Measurements from ENCODE around the gene SLC26A11. TPM values are rescaled to one million over a fixed set of nuclear protein-coding genes. Genes with fewer than 3 reads are reported as not detected.

The SLC26A11 gene
- polyA plus RNA-seq, 1 donor (not counting 4 experiments of a cell fraction or from before 2014, with no cell fraction given): 2.2 TPM

GRCh38 chr17:80176757-80177156, 43.5 kb upstream of the SLC26A11 start:
- no peak overlapping the region for H3K9ac ChIP-seq (ENCODE audit: control insufficient read depth, extremely low read depth, insufficient read depth, low read length)
- H3K4me3 ChIP-seq (ENCODE audit: control insufficient read depth in 2 of 3, extremely low read depth in 1 of 3, insufficient read depth in 2 of 3, low read depth in 1 of 3, low read length in 3 of 3): no peak overlapping the region
- no peaks in the 10 kb centered on the region for H3K9me1 ChIP-seq (ENCODE audit: control insufficient read depth, extremely low read depth, insufficient read depth, low read length)
- FAIRE-seq: no peak
- no peaks in the 10 kb centered on the region for H4K20me1 ChIP-seq (ENCODE audit: control insufficient read depth, extremely low read depth, insufficient read depth, low read length)
- H3K27me3 ChIP-seq (ENCODE audit: control insufficient read depth, extremely low read depth, insufficient read depth, low read length): no peaks in the 10 kb centered on the region
- H2AFZ ChIP-seq (ENCODE audit: control insufficient read depth, low read length): no peak overlapping the region
- dilution Hi-C loops (cut with MboI; ENCODE audit: extremely low pct_ligation_motif_present, low sequenced_read_pairs): no loop called here
- H3K27ac ChIP-seq (ENCODE audit: control insufficient read depth, insufficient read depth, low read length): no peak overlapping the region
- no peaks in the 10 kb centered on the region for H3K79me2 ChIP-seq (ENCODE audit: control insufficient read depth, insufficient read depth, low read length)
- no peak for TF ChIP-seq EZH2 (IDR thresholded peaks at IDR 0.05; ENCODE audit: low read length)
- TF ChIP-seq CTCF (optimal IDR thresholded peaks at IDR 0.05 in 1 of 3, IDR thresholded peaks at IDR 0.05 in 1 of 3, conservative IDR thresholded peaks at IDR 0.05 in 1 of 3; ENCODE audit: extremely low read depth in 1 of 3, insufficient read depth in 2 of 3, low read length in 3 of 3): no peak
- no peaks in the 10 kb centered on the region for H3K9me3 ChIP-seq (ENCODE audit: control insufficient read depth, low read depth, low read length)
- no peak overlapping the region for H3K4me2 ChIP-seq (ENCODE audit: control insufficient read depth, extremely low read depth, insufficient read depth, low read depth, low read length)
- H3K4me1 ChIP-seq (ENCODE audit: control insufficient read depth, extremely low read depth, insufficient read depth, low read length): peaks cover 5% of the 10 kb centered on the region
- no peaks in the 10 kb centered on the region for H3K36me3 ChIP-seq (ENCODE audit: control insufficient read depth in 2 of 2, extremely low read depth in 1 of 2, insufficient read depth in 2 of 2, low read length in 2 of 2)
- DNase-seq (ENCODE audit: low read depth, low spot score): no peak

- no peak for DNase-seq (ENCODE audit: low read depth, low spot score)
- Histone ChIP-seq H3K4me2 (ENCODE audit: control insufficient read depth, extremely low read depth, insufficient read depth, low read depth, low read length) (no peak overlapping the region), H3K9me3 (ENCODE audit: control insufficient read depth, low read depth, low read length) (no peaks in the 10 kb centered on the region), H3K27me3 (ENCODE audit: control insufficient read depth, extremely low read depth, insufficient read depth, low read length) (peaks cover 8% of the 10 kb centered on the region), H2AFZ (ENCODE audit: control insufficient read depth, low read length) (no peak overlapping the region), H3K36me3 (ENCODE audit: control insufficient read depth in 2 of 2, extremely low read depth in 1 of 2, insufficient read depth in 2 of 2, low read length in 2 of 2) (no peaks in the 10 kb centered on the region), H3K27ac (ENCODE audit: control insufficient read depth, insufficient read depth, low read length) (no peak overlapping the region), H3K9ac (ENCODE audit: control insufficient read depth, extremely low read depth, insufficient read depth, low read length) (no peak overlapping the region), H3K4me3 (ENCODE audit: control insufficient read depth in 2 of 3, extremely low read depth in 1 of 3, insufficient read depth in 2 of 3, low read depth in 1 of 3, low read length in 3 of 3) (no peak overlapping the region), H3K79me2 (ENCODE audit: control insufficient read depth, insufficient read depth, low read length) (no peaks in the 10 kb centered on the region), H3K9me1 (ENCODE audit: control insufficient read depth, extremely low read depth, insufficient read depth, low read length) (no peaks in the 10 kb centered on the region), H4K20me1 (ENCODE audit: control insufficient read depth, extremely low read depth, insufficient read depth, low read length) (no peaks in the 10 kb centered on the region), H3K4me1 (ENCODE audit: control insufficient read depth, extremely low read depth, insufficient read depth, low read length) (peaks cover 5% of the 10 kb centered on the region)
- FAIRE-seq: no peak
- TF ChIP-seq EZH2 (IDR thresholded peaks at IDR 0.05; ENCODE audit: low read length) (no peak), CTCF (optimal IDR thresholded peaks at IDR 0.05 in 1 of 3, IDR thresholded peaks at IDR 0.05 in 1 of 3, conservative IDR thresholded peaks at IDR 0.05 in 1 of 3; ENCODE audit: extremely low read depth in 1 of 3, insufficient read depth in 2 of 3, low read length in 3 of 3) (no peak)
- dilution Hi-C loops (cut with MboI; ENCODE audit: extremely low pct_ligation_motif_present, low sequenced_read_pairs): no loop called here
Measured at GRCh38 chr17:80177986-80178595, 42.1 kb upstream of the SLC26A11 start.
